C4-2B (cell line): Measurements from ENCODE around the gene USP2.

ENCODE experiments used
- CTCF ChIP-seq: fragments of 450-650 bp; conservative IDR thresholded peaks from 2 replicates; pipeline ENCODE4 v1.5.1; 2017; ENCODE audit warnings: mild to moderate bottlenecking
- ZFX ChIP-seq: fragments of 450-650 bp; IDR thresholded peaks from 2 replicates; pipeline ENCODE4 v1.6.1; 2017

- no peak for TF ChIP-seq CTCF
- no peak for TF ChIP-seq ZFX
These were observed 39.1 kb upstream of the USP2 start for GRCh38 chr11:119420631-119421030.
